Activated gamma-delta T cell (primary cell): ENCODE results near the gene STK11IP.

Source experiments
- DNase-seq: peaks from one replicate; lab custom pipeline; 2025; lab: John Stamatoyannopoulos, UW

STK11IP gene

GRCh38 chr2:219634171-219634940 lies 36.7 kb downstream of the STK11IP start:
- DNase-seq, result no peak

- no peak for DNase-seq
These were observed 37.5 kb downstream of the STK11IP start for GRCh38 chr2:219634951-219635751.

GRCh38 chr2:219636144-219636915 lies 38.7 kb downstream of the STK11IP start:
- no peak for DNase-seq

- DNase-seq, result no peak
These were observed 39.5 kb downstream of the STK11IP start for GRCh38 chr2:219636941-219637841.

GRCh38 chr2:219637842-219638185 lies 40.2 kb downstream of the STK11IP start:
- no peak for DNase-seq

- DNase-seq, result no peak
These were observed 40.7 kb downstream of the STK11IP start for GRCh38 chr2:219638217-219638947.

GRCh38 chr2:219638948-219639755 lies 41.5 kb downstream of the STK11IP start:
- no peak for DNase-seq

- no peak for DNase-seq
These were observed 43.9 kb downstream of the STK11IP start for GRCh38 chr2:219641390-219642068.

- DNase-seq, result no peak
These were observed 44.4 kb downstream of the STK11IP start for GRCh38 chr2:219642069-219642454.

GRCh38 chr2:219642465-219643083 lies 44.9 kb downstream of the STK11IP start:
- peak; percentile 65 for DNase-seq

GRCh38 chr2:219643084-219643473 lies 45.4 kb downstream of the STK11IP start:
- DNase-seq, result no peak

GRCh38 chr2:219643788-219644398 lies 46.2 kb downstream of the STK11IP start:
- DNase-seq, result no peak

- no peak for DNase-seq
These were observed 47.3 kb downstream of the STK11IP start for GRCh38 chr2:219644801-219645480.

GRCh38 chr2:219645631-219646527 lies 48.2 kb downstream of the STK11IP start:
- no peak for DNase-seq

GRCh38 chr2:219648176-219648575 lies 50.5 kb downstream of the STK11IP start:
- DNase-seq, result no peak

GRCh38 chr2:219648963-219649362 lies 51.3 kb downstream of the STK11IP start:
- no peak for DNase-seq
